HUES6 (cell line): Measurements from ENCODE around the gene CRYGN.

ENCODE experiments used
- H3K27ac ChIP-seq: 2 replicates; pipeline ENCODE4 v1.7.0; 2013; ENCODE audit warnings: low read depth, mild to moderate bottlenecking, low read length, inconsistent platforms
- H3K27me3 ChIP-seq: 2 replicates; pipeline ENCODE4 v1.6.1; 2013; ENCODE audit warnings: low read length; ENCODE audit not compliant: control insufficient read depth, insufficient read depth
- H3K36me3 ChIP-seq: 2 replicates; pipeline ENCODE4 v1.6.1; 2013; ENCODE audit warnings: low read length; ENCODE audit not compliant: control insufficient read depth, insufficient read depth
- H3K4me1 ChIP-seq: 2 replicates; pipeline ENCODE4 v1.6.1; 2013; ENCODE audit warnings: low read length; ENCODE audit not compliant: control insufficient read depth, insufficient read depth
- H3K4me3 ChIP-seq: 2 replicates; pipeline ENCODE4 v1.5.1; 2013; ENCODE audit warnings: low read depth, low read length
- H3K9ac ChIP-seq: one replicate; pipeline ENCODE4 v1.6.1; 2013; ENCODE audit warnings: mild to moderate bottlenecking, low read length
- H3K9me3 ChIP-seq: 2 replicates; pipeline ENCODE4 v1.6.1; 2013; ENCODE audit warnings: low read depth, low read length; ENCODE audit not compliant: control insufficient read depth, insufficient read depth

Gene CRYGN

DNA sequence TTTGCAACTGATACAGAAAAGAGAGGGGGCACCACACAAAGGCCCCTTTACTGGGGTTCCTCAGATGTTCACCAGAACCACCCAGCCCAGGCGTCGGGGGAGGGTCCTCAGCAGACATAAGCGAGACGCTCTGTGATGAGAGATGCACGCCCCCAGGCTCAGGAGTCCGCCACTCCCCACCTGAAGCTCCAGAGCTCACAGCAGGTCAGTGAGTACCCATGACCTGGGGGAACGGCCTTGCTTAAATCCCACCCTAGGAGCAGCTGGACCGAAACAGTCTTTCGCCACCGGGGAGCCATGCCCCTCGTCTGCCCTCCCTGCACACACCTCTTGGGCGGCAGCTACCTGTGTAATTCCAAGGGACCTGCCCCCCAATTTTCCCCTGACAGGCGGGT is 2.8 kb downstream of the CRYGN start:
- H3K27ac ChIP-seq: no peak overlapping the region
- no peaks in the 10 kb centered on the region for H3K9me3 ChIP-seq
- peaks cover 9% of the 10 kb centered on the region; the same call in 1 of the 2 replicates for H3K27me3 ChIP-seq
- peaks cover 37% of the 10 kb centered on the region for H3K4me1 ChIP-seq
- no peaks in the 10 kb centered on the region for H3K36me3 ChIP-seq
- H3K9ac ChIP-seq: no peak overlapping the region
- no peak overlapping the region for H3K4me3 ChIP-seq

GRCh38 chr7:151436446-151437158 is 3.3 kb downstream of the CRYGN start:
- no peaks in the 10 kb centered on the region for H3K36me3 ChIP-seq
- no peak overlapping the region for H3K27ac ChIP-seq
- H3K4me1 ChIP-seq: peaks cover 34% of the 10 kb centered on the region
- H3K4me3 ChIP-seq: no peak overlapping the region
- H3K27me3 ChIP-seq: peaks cover 9% of the 10 kb centered on the region; the same call in 1 of the 2 replicates
- no peak overlapping the region for H3K9ac ChIP-seq
- H3K9me3 ChIP-seq: no peaks in the 10 kb centered on the region

- Histone ChIP-seq H3K27ac (no peak overlapping the region), H3K36me3 (no peaks in the 10 kb centered on the region), H3K4me3 (no peak overlapping the region), H3K9me3 (no peaks in the 10 kb centered on the region), H3K4me1 (peaks cover 27% of the 10 kb centered on the region), H3K9ac (no peak overlapping the region), H3K27me3 (peaks cover 9% of the 10 kb centered on the region; the same call in 1 of the 2 replicates)
Measured at GRCh38 chr7:151435971-151436370, 4.0 kb downstream of the CRYGN start.

- Histone ChIP-seq H3K27me3 (peaks cover 9% of the 10 kb centered on the region; the same call in 1 of the 2 replicates), H3K9ac (no peak overlapping the region), H3K4me3 (no peak overlapping the region), H3K36me3 (no peaks in the 10 kb centered on the region), H3K27ac (no peak overlapping the region), H3K4me1 (peaks cover 22% of the 10 kb centered on the region), H3K9me3 (no peaks in the 10 kb centered on the region)
Measured at GRCh38 chr7:151435103-151435916, 4.6 kb downstream of the CRYGN start.

GRCh38 chr7:151434549-151434948 is 5.4 kb downstream of the CRYGN start:
- Histone ChIP-seq H3K27ac (no peak overlapping the region), H3K9ac (no peak overlapping the region)

DNA sequence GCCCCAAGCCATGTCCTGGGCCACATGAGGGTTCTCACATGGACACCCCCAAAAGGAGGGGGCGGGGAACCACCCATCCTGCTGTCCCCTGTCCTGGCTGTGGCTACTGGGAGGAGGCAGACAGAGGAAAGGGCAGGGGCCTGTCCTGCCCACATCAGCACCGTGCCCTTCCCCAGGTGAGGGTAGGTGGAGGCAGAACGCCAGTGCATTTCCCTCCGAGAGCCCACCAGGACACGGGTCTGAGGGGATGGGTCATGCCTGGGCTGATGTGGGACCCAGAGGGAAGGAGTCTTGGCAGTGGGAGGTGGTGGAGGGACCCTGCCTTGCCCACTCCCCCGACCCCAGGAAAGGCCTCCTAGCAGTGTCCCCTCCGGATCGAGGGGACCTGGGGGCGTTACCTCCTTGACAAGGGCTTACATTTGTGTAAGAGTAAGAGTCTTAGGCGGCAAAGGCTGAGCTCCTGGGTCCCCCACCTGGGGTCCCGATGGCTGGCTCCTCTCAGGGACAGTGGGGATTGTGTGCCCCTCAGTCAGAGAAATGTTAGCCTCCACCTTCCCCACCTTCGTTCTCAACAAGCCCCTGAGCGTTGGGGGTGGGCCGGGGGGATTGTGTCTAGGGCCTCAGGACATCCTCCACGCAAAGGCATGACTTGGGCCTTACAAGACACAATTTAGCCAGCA is 6.1 kb downstream of the CRYGN start:
- Histone ChIP-seq H3K9ac (no peak overlapping the region), H3K27ac (no peak overlapping the region)

More at GRCh38 chr7:151434549-151434948, 5.4 kb downstream of the CRYGN start:
- H3K4me1 ChIP-seq: peaks cover 26% of the 10 kb centered on the region
- H3K9me3 ChIP-seq: no peaks in the 10 kb centered on the region
- peaks cover 9% of the 10 kb centered on the region; the same call in 1 of the 2 replicates for H3K27me3 ChIP-seq
- H3K4me3 ChIP-seq: no peak overlapping the region
- no peaks in the 10 kb centered on the region for H3K36me3 ChIP-seq

GRCh38 chr7:151432658-151433521 is 7.1 kb downstream of the CRYGN start:
- Histone ChIP-seq H3K4me3 (no peak overlapping the region), H3K4me1 (peaks cover 36% of the 10 kb centered on the region), H3K9me3 (no peaks in the 10 kb centered on the region), H3K9ac (no peak overlapping the region), H3K36me3 (no peaks in the 10 kb centered on the region), H3K27me3 (no peaks in the 10 kb centered on the region), H3K27ac (no peak overlapping the region)

More for the DNA sequence above, 6.1 kb downstream of the CRYGN start:
- Histone ChIP-seq H3K9me3 (no peaks in the 10 kb centered on the region), H3K4me3 (no peak overlapping the region), H3K27me3 (peaks cover 3% of the 10 kb centered on the region; the same call in 1 of the 2 replicates), H3K36me3 (no peaks in the 10 kb centered on the region), H3K4me1 (peaks cover 27% of the 10 kb centered on the region)

GRCh38 chr7:151431768-151432311 is 8.1 kb downstream of the CRYGN start:
- H3K9me3 ChIP-seq: no peaks in the 10 kb centered on the region
- no peaks in the 10 kb centered on the region for H3K36me3 ChIP-seq
- no peak overlapping the region for H3K9ac ChIP-seq
- H3K4me1 ChIP-seq: peaks cover 35% of the 10 kb centered on the region
- H3K27ac ChIP-seq: no peak overlapping the region
- no peaks in the 10 kb centered on the region for H3K27me3 ChIP-seq
- no peak overlapping the region for H3K4me3 ChIP-seq

- H3K9me3 ChIP-seq: no peaks in the 10 kb centered on the region
- no peak overlapping the region for H3K4me3 ChIP-seq
- H3K36me3 ChIP-seq: no peaks in the 10 kb centered on the region
- no peak overlapping the region for H3K27ac ChIP-seq
- H3K4me1 ChIP-seq: peaks cover 36% of the 10 kb centered on the region
- no peak overlapping the region for H3K9ac ChIP-seq
- no peaks in the 10 kb centered on the region for H3K27me3 ChIP-seq
Measured at GRCh38 chr7:151431281-151431767, 8.6 kb downstream of the CRYGN start.
